K562 (cell line): ENCODE data around the gene ZNF891. TPM values are rescaled to one million over a fixed set of nuclear protein-coding genes. Genes with fewer than 3 reads are reported as not detected.

Experiments used
- CBFA2T3 ChIP-seq: fragments of 450-650 bp; IDR thresholded peaks from 2 replicates; pipeline ENCODE4 v1.6.1; 2017
- DDX20 ChIP-seq: fragments of 450-650 bp; IDR thresholded peaks from 2 replicates; pipeline ENCODE4 v1.6.1; 2016; ENCODE audit warnings: missing genetic modification characterization, low read depth, mild to moderate bottlenecking, missing compliant biosample characterization, moderate library complexity
- EP300 ChIP-seq: IDR thresholded peaks from 2 replicates; pipeline ENCODE4 v1.6.1; 2012; ENCODE audit warnings: low read length, improper control_type of control experiment
- GATAD2A ChIP-seq: fragments of 450-650 bp; IDR thresholded peaks from 2 replicates; pipeline ENCODE4 v1.6.1; 2017
- MBD1 ChIP-seq: fragments of 250-450 bp; sonication (Bioruptor Pico); IDR thresholded peaks from 2 replicates; pipeline ENCODE4 v1.8.0; 2022; ENCODE audit warnings: inconsistent platforms
- MTF1 ChIP-seq: fragments of 250-450 bp; sonication (Bioruptor Pico); IDR thresholded peaks from 2 replicates; pipeline ENCODE4 v1.9.0; 2021; ENCODE audit warnings: moderate library complexity, mild to moderate bottlenecking, inconsistent platforms, borderline replicate concordance
- NCOA4 ChIP-seq: fragments of 450-650 bp; IDR thresholded peaks from 2 replicates; pipeline ENCODE4 v1.6.1; 2018; ENCODE audit warnings: mild to moderate bottlenecking; ENCODE audit not compliant: partially characterized antibody
- NR2C1 ChIP-seq, 2 experiments: fragments of 450-650 bp; IDR thresholded peaks; 2 replicates each; pipeline ENCODE4 v1.6.1; 2017; ENCODE audit warnings: mild to moderate bottlenecking in 2 of 2, antibody characterized with exemption in 1 of 2, inconsistent platforms in 1 of 2, missing compliant biosample characterization in 1 of 2, missing genetic modification characterization in 1 of 2
- NRF1 ChIP-seq, 2 experiments: fragments of 450-650 bp; IDR thresholded peaks in 1 of 2; conservative IDR thresholded peaks in 1 of 2; 2 replicates each; pipeline ENCODE4 v1.6.1; 2014; ENCODE audit warnings: mild to moderate bottlenecking in 2 of 2
- RAD21 ChIP-seq, 2 experiments: fragments of 250-450 bp in 1 of 2; fragments of 450-650 bp in 1 of 2; sonication (Bioruptor Pico) in 1 of 2; formaldehyde crosslinking in 1 of 2; IDR thresholded peaks in 1 of 2; conservative IDR thresholded peaks in 1 of 2; 2 replicates each; pipeline versions ENCODE4 v1.4.0 to v1.8.0; 2020 to 2022; ENCODE audit warnings: mild to moderate bottlenecking in 2 of 2, moderate library complexity in 1 of 2
- RBBP5 ChIP-seq: fragments of 200-600 bp; sonication (generic); IDR thresholded peaks from 2 replicates; pipeline ENCODE4 v1.6.1; 2012; ENCODE audit warnings: borderline replicate concordance, mild to moderate bottlenecking, low read length, control low read depth, inconsistent platforms; ENCODE audit not compliant: insufficient read depth, poor library complexity, severe bottlenecking
- RBM25 ChIP-seq: fragments of 200-400 bp; formaldehyde crosslinking; IDR thresholded peaks from 2 replicates; pipeline ENCODE4 v1.6.1; 2018; ENCODE audit warnings: low read length, low read depth, moderate library complexity; ENCODE audit not compliant: severe bottlenecking
- SAP30 ChIP-seq: fragments of 200-600 bp; sonication (generic); IDR thresholded peaks from 2 replicates; pipeline ENCODE4 v1.6.1; 2012; ENCODE audit warnings: borderline replicate concordance, low read depth, mild to moderate bottlenecking, moderate library complexity, low read length, control low read depth, inconsistent platforms; ENCODE audit not compliant: insufficient read depth, poor library complexity, severe bottlenecking
- ZMIZ1 ChIP-seq, 2 experiments: fragments of 150-350 bp in 1 of 2; IDR thresholded peaks; 2 replicates each; pipeline ENCODE4 v1.6.1; 2012 to 2016; ENCODE audit warnings: low read depth in 2 of 2, low read length in 2 of 2, mild to moderate bottlenecking in 1 of 2, moderate library complexity in 1 of 2
- ZNF146 ChIP-seq: IDR thresholded peaks from one replicate; pipeline ENCODE4 v1.6.1; 2018; ENCODE audit warnings: missing compliant biosample characterization; ENCODE audit not compliant: unreplicated experiment
- ZNF217 ChIP-seq: sonication (generic); formaldehyde crosslinking; IDR thresholded peaks from 2 replicates; pipeline ENCODE4 v1.8.0; 2022; ENCODE audit warnings: mild to moderate bottlenecking, missing genetic modification reagents
- polyA plus RNA-seq, 8 experiments: library from polyadenylated mRNA; depleted of rRNA in 4 of 8; stranded (reverse) in 5 of 8; unstranded in 3 of 8; fragments of >200 nt; fragmentation: Nextera tagmentation in 2 of 8; fragmentation: Illumina TruSeq in 1 of 8; extraction: Ambion mirVana in 2 of 8; extraction: Trizol in 1 of 8; gene quantifications; 2 replicates each; pipeline versions ENCODE4 v1.2.1 to v1.2.3, GENCODE V29; 2011 to 2014; ENCODE audit warnings: inconsistent platforms in 1 of 8, missing spikeins in 1 of 8
- total RNA-seq, 7 experiments: library from RNA; depleted of rRNA in 6 of 7; stranded (reverse); fragments of >200 nt in 6 of 7; fragmentation: Illumina TruSeq in 2 of 7; extraction: Trizol in 2 of 7; gene quantifications; 2 replicates each; pipeline versions ENCODE4 v1.2.1 to v1.2.3, GENCODE V29; 2011 to 2021; ENCODE audit warnings: low replicate concordance in 1 of 7
- TF ChIP-seq, protein P1 (sequence below): fragments of 250-450 bp; sonication (Bioruptor Pico); IDR thresholded peaks from 2 replicates; pipeline ENCODE4 v1.4.0; 2020

Gene ZNF891
- total and polyA plus RNA-seq, 9 of the 15 experiments (the other 6 are each of a cell fraction or from before 2014, with no cell fraction given) = 0.41 to 2.0 (median 1.3) TPM

DNA sequence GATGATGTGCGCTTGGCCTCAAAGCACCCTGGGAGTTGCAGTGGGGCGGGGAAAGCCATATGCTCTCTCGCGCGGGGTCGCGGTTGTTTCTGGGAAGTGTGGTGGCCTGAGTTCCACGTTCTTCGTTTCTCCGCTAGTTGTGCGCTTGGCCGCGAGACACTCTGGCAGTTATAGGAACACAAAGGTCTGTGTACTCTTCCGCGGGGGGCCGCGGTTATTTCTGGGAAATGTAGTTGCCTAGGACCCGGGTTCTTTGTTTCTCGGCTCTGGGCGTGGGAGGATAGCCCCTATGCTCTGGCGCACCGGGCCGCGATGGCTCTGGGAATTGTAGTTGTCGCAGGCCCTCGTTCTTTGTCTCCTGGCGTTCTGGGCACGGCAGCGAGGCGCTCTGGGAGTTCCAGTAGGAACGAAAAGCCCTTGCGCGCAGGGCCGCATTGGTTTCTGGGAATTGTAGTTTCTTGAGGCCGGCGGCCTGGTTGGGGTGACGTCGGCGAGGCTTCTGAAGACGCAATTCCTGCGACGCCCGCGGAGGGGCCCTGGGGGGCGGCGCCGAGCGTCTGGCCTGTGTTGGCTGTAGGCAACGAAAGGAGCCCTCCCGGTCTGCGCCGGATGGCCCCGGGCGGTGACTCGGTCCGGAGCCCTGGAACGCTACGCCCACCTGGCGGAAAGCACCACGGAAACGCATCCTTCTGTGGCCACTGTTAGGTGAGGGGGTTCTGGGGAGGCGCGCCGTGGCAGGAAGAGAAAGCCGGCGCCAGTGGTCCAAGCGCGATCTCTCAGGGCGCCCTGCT is 49.5 kb downstream of the ZNF891 start, which contains the start of gene ZNF140 (continued):
- 0 out of 4 replicates have a peak, but pooled peaks of 1 of the 2 experiments have one; percentile 52 for TF ChIP-seq ZMIZ1 (IDR thresholded peaks at IDR 0.05; ENCODE audit: low read depth in 2 of 2, low read length in 2 of 2)
- TF ChIP-seq RBM25 = no peak
- no peak for TF ChIP-seq NCOA4
- TF ChIP-seq DDX20 (tag) = no peak
- 0 out of 2 replicates have a peak, but pooled peaks have one; percentile 3 for TF ChIP-seq MTF1 (CRISPR knock-in tag)
- TF ChIP-seq CBFA2T3 = no peak
- TF ChIP-seq RAD21 (CRISPR knock-in tag; conservative IDR thresholded peaks at IDR 0.05 in 1 of 2, IDR thresholded peaks at IDR 0.05 in 1 of 2) = peak; percentile 14 to 18; a peak in 2 of 4 replicates
- no peak for TF ChIP-seq MBD1 (CRISPR knock-in tag)
- peak; percentile 70 to 76 for TF ChIP-seq NRF1 (conservative IDR thresholded peaks at IDR 0.05 in 1 of 2, IDR thresholded peaks at IDR 0.05 in 1 of 2)
- TF ChIP-seq GATAD2A = no peak
- no peak; the same call in 1 of the 2 replicates for TF ChIP-seq EP300
- no peak for TF ChIP-seq ZNF146 (CRISPR knock-in tag)
- peak; percentile 74 for TF ChIP-seq NR2C1 (IDR thresholded peaks at IDR 0.05)
- TF ChIP-seq NR2C1 (tag; IDR thresholded peaks at IDR 0.05) = peak; percentile 69
- TF ChIP-seq RBBP5 = peak; percentile 72
- peak; percentile 24 for TF ChIP-seq SAP30
- TF ChIP-seq, protein P1, sequence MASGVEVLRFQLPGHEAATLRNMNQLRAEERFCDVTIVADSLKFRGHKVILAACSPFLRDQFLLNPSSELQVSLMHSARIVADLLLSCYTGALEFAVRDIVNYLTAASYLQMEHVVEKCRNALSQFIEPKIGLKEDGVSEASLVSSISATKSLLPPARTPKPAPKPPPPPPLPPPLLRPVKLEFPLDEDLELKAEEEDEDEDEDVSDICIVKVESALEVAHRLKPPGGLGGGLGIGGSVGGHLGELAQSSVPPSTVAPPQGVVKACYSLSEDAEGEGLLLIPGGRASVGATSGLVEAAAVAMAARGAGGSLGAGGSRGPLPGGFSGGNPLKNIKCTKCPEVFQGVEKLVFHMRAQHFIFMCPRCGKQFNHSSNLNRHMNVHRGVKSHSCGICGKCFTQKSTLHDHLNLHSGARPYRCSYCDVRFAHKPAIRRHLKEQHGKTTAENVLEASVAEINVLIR (CRISPR knock-in tag) = peak; percentile 93
- TF ChIP-seq ZNF217 (CRISPR knock-in tag) = no peak
